Activated T-cell treated with anti-CD3 and anti-CD28 coated beads, Interleukin-2, amount 50 U/mL, for 72 hours (primary cell): Measurements from ENCODE around the gene LIPA. TPM values are rescaled to one million over a fixed set of nuclear protein-coding genes. Genes with fewer than 3 reads are reported as not detected.
A peak's percentile ranks its signal among the peaks of the same experiment; 100 is the strongest.

ENCODE experiments used
- ATAC-seq, 2 donors: fragments of 150-1000 bp; cut with Tn5 transposase; replicated peaks in 1 of 2; 2 replicates each; pipeline ENCODE4 v1.10.0; 2021; ENCODE audit warnings: moderate library complexity in 2 of 2, mild to moderate bottlenecking in 1 of 2
- DNase-seq, 2 donors: peaks; one replicate each; pipeline ENCODE4 v3.0.0; 2021 to 2022; ENCODE audit warnings: mixed read lengths in 1 of 2
- H3K27ac Mint-ChIP-seq: one replicate; pipeline ENCODE4 v1.8.0; 2022; ENCODE audit warnings: mild to moderate bottlenecking, moderate library complexity, mixed read lengths
- H3K27me3 Mint-ChIP-seq: one replicate; pipeline ENCODE4 v1.8.0; 2022; ENCODE audit warnings: low read depth, mixed read lengths
- H3K36me3 Mint-ChIP-seq, 2 donors: one replicate each; pipeline ENCODE4 v1.8.0; 2022; ENCODE audit warnings: mixed read lengths in 2 of 2, mild to moderate bottlenecking in 1 of 2; ENCODE audit not compliant: insufficient read depth in 2 of 2
- H3K4me1 Mint-ChIP-seq: one replicate; pipeline ENCODE4 v1.8.0; 2022; ENCODE audit warnings: low read depth, mixed read lengths
- H3K4me3 Mint-ChIP-seq, 2 donors: one replicate each; pipeline ENCODE4 v1.8.0; 2022; ENCODE audit warnings: mild to moderate bottlenecking in 2 of 2, mixed read lengths in 2 of 2, moderate library complexity in 2 of 2
- H3K9me3 Mint-ChIP-seq, 2 donors: one replicate each; pipeline ENCODE4 v1.8.0; 2022; ENCODE audit warnings: mixed read lengths in 2 of 2
- total RNA-seq, 2 donors: library from RNA; stranded (reverse); gene quantifications; one replicate each; pipeline ENCODE4 v1.2.3, GENCODE V29; 2022

Gene LIPA
- total RNA-seq, 2 donors from 2014 or later: 19.5 to 21.3 TPM

DNA sequence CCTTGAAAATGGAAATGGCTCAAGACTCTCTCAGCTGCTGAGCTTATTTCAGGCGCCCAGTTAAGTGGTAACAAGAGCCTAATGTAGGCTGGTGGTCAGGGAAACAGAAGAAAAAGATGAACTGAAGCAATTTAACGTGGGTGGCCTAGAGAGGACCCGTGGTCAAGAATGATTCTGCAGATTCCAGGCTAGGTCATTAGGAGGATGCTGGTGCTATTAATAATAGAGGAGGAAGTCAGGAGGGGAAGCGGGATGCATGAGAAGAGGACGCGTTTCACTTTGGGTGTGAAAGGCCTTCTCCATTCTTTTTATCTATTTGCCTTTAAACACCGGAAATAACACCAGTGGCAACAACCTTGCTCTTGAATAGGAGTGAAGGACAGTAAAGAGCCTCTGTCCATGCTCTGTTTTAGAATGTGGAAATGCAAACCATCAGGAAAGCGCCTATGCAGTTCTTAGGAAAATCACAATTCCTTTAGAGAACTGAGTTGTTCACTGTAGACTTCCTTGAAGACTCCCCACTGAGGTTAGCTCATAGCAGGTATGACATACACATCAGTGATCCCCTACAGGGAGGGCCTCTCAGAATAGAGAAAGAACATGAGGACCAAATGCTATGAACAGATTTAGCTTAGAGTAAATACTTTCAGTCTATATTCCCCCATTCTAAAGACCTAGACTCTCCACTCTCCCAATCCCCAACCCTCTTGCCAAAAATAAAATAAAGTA lies 8.6 kb downstream of the LIPA start:
- no peak for DNase-seq
- Mint-ChIP-seq H3K36me3 (no peaks in the 10 kb centered on the region), H3K27ac (no peak overlapping the region), H3K27me3 (no peaks in the 10 kb centered on the region), H3K4me1 (no peaks in the 10 kb centered on the region), H3K9me3 (no peaks in the 10 kb centered on the region), H3K4me3 (no peak overlapping the region)
- ATAC-seq: no peak

GRCh38 chr10:89242345-89242684 lies 9.3 kb downstream of the LIPA start:
- Mint-ChIP-seq H3K4me1 (no peaks in the 10 kb centered on the region), H3K27ac (no peak overlapping the region), H3K36me3 (no peaks in the 10 kb centered on the region), H3K9me3 (no peaks in the 10 kb centered on the region), H3K4me3 (no peak overlapping the region), H3K27me3 (no peaks in the 10 kb centered on the region)
- DNase-seq (no peak), ATAC-seq (no peak)

- no peaks in the 10 kb centered on the region for H3K27me3 Mint-ChIP-seq
- H3K4me3 Mint-ChIP-seq: no peak overlapping the region
- no peak overlapping the region for H3K27ac Mint-ChIP-seq
- no peaks in the 10 kb centered on the region for H3K36me3 Mint-ChIP-seq
- DNase-seq (no peak), ATAC-seq (no peak)
- no peaks in the 10 kb centered on the region for H3K9me3 Mint-ChIP-seq
- no peaks in the 10 kb centered on the region for H3K4me1 Mint-ChIP-seq
Observed at GRCh38 chr10:89241486-89242344, 9.9 kb downstream of the LIPA start.

- no peak overlapping the region for H3K27ac Mint-ChIP-seq
- no peaks in the 10 kb centered on the region for H3K36me3 Mint-ChIP-seq
- H3K4me1 Mint-ChIP-seq: no peaks in the 10 kb centered on the region
- no peaks in the 10 kb centered on the region for H3K9me3 Mint-ChIP-seq
- no peak for DNase-seq
- no peak for ATAC-seq
- no peak overlapping the region for H3K4me3 Mint-ChIP-seq
- H3K27me3 Mint-ChIP-seq: no peaks in the 10 kb centered on the region
Observed at GRCh38 chr10:89241026-89241425, 10.5 kb downstream of the LIPA start.

DNA sequence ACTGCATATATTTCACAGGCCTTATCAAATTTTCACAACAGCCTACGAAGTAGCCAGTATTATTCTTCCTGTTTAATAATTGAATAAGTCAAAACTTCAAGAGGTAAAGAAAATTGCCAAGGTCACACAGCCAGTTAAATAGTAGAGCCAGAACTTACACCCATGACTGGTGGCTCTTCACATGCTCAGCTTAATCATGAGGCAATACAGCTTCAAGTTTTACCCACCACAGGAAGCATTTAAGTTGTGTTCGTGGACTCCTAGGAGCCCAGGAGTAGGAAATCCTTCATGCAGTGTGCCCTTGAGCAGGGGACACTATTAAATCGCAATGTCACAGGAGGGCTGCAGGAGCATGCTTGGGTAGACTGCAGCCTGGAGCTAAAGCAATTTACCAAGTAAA lies 11.1 kb downstream of the LIPA start:
- Mint-ChIP-seq H3K4me3 (no peak overlapping the region), H3K4me1 (no peaks in the 10 kb centered on the region), H3K36me3 (no peaks in the 10 kb centered on the region), H3K9me3 (no peaks in the 10 kb centered on the region), H3K27me3 (no peaks in the 10 kb centered on the region), H3K27ac (no peak overlapping the region)
- no peak for DNase-seq
- no peak for ATAC-seq

DNA sequence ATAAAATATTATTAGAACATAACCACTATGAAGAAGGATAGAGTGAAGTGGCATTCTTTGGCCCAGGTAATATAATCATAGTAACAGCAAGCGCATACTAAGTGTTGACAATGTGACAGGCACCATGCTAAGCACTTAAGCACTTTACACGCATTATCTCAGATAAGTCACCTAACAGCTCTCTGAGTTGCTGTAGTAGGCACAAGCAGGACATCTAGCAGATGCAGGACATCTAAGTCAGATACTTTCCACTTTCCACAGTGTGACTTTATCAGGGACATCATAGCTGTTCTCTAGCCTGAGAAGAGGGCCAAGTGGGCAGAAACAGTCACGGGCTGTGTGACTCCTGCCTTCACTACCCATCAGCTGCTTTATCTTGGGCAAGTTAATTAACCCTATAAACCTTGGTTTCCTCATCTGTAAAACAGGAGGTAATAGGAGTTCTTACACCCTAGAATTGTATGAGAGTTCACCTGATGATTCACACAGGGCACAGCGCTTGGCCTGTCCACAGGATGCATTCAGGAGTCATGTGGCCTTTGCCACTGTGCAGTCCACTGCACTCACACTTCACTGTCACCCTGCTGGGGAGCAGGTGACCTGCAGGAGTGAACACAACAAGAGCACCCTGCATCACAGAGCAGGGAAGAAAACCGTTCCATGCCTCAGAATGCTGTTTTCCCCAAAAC lies 12.5 kb downstream of the LIPA start:
- H3K4me1 Mint-ChIP-seq: no peaks in the 10 kb centered on the region
- H3K27ac Mint-ChIP-seq: no peak overlapping the region
- H3K36me3 Mint-ChIP-seq: no peaks in the 10 kb centered on the region
- H3K9me3 Mint-ChIP-seq: no peaks in the 10 kb centered on the region
- no peak overlapping the region for H3K4me3 Mint-ChIP-seq
- H3K27me3 Mint-ChIP-seq: no peaks in the 10 kb centered on the region
- no peak for DNase-seq
- no peak for ATAC-seq

DNA sequence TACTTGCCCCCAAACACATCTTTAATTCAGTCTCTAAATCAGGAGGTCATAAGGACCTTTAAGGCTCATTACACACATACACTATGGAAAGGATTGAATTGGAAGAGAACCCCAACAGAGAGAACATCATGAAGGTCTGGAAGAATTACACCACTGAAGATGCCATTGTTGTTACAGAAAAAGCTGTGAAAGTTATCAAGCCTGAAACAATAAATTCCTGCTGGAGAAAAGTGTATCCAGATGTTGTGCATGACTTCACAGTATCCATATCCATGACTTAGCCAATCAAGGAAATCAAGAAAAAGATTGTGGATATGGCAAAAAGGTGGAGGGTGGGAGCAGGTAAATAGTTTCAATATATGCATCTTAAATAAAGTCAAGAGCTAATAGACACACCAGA lies 13.7 kb downstream of the LIPA start:
- ATAC-seq (no peak), DNase-seq (no peak)
- H3K4me1 Mint-ChIP-seq: no peaks in the 10 kb centered on the region
- H3K9me3 Mint-ChIP-seq: no peaks in the 10 kb centered on the region
- H3K27ac Mint-ChIP-seq: no peak overlapping the region
- H3K27me3 Mint-ChIP-seq: no peaks in the 10 kb centered on the region
- no peak overlapping the region for H3K4me3 Mint-ChIP-seq
- no peaks in the 10 kb centered on the region for H3K36me3 Mint-ChIP-seq

DNA sequence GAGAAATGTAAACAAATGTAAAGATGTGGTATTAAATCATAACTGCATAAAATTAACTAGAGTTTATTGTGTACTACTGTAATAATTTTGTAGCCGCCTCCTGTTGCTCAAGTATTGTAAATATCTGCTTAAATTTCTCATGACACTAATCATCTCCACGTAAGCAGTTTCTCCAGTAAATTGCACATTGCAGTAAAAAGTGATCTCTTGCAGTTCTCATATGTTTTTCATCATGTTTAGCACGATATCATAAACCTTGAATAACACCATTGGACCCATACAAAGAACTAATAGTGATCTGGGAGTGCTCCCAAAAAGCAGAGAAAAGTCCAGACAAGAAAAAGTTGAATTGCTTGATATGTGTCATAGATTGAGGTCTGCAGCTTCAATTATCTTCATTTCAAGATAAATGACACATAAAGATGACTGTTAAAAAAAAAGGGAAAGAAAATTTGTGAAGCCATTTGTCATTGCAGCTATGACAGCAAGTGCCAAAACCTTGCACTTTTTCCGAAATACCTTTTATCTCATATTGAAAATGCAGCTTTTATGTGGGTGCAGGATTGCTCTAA lies 15.3 kb downstream of the LIPA start:
- Mint-ChIP-seq H3K27me3 (no peaks in the 10 kb centered on the region), H3K27ac (no peak overlapping the region), H3K4me3 (no peak overlapping the region), H3K4me1 (no peaks in the 10 kb centered on the region), H3K36me3 (no peaks in the 10 kb centered on the region), H3K9me3 (no peaks in the 10 kb centered on the region)
- DNase-seq (no peak), ATAC-seq (no peak)

DNA sequence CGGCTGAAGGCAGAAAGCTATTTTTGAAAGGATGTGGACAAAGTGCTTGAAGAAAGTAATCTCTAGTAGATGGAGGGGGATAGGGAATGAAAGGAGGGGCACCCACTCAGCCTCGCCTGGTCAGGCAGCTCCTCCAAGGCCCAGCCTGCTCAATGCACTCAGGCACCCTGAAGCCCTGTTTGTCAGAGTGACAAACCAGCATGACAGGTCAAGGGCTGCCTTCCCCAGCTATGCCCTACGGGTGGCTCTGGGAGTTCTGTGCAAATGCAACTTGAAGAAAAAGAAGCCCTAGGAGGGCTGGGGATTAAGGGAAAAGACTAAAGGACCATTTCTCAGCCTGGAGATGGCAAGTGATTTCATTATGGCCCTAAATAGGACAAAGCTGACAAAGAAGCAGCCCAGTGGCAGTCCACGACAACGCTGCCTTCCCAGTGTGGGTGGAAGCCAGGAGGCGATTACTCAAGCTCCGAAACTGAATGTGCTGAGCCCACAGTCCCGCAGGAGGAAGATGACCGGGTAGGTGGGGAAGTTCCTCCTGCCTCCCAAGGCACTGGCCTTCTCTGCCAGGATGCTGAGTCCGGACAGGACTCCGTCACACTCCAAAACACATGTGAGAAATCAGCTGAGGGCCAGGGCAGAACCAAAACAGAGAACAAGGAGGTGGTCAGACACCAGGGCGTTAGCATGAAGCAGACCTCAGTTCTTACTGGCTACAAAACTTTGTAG lies 16.3 kb downstream of the LIPA start:
- Mint-ChIP-seq H3K4me3 (no peak overlapping the region), H3K27ac (no peak overlapping the region), H3K27me3 (no peaks in the 10 kb centered on the region), H3K36me3 (no peaks in the 10 kb centered on the region), H3K4me1 (no peaks in the 10 kb centered on the region), H3K9me3 (no peaks in the 10 kb centered on the region)
- ATAC-seq (peak in 1 of 2 donors; percentile 42), DNase-seq (no peak)

DNA sequence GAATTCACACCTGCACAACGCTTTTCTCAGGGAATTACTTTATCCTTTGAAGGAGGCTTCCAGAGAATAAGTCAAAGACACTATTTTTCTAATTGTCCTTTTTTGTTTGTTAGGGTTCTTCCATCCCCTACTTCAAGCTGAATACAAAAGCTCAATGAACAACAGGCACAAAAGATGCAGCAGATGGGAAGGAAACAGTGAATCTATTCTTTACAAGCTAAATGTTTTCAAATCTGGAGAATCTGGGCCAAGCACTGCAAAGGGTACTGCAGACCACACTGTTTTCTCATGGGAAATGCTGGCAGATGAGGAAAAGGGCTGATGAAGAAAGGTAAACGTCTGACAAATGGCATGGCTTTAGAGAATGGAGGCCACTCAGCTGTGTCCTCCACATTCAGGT lies 18.5 kb downstream of the LIPA start:
- Mint-ChIP-seq H3K4me1 (no peaks in the 10 kb centered on the region), H3K27ac (no peak overlapping the region), H3K4me3 (no peak overlapping the region), H3K27me3 (no peaks in the 10 kb centered on the region), H3K9me3 (no peaks in the 10 kb centered on the region), H3K36me3 (peaks cover 0 to 3% of the 10 kb centered on the region in 2 donors)
- no peak for ATAC-seq
- DNase-seq: no peak

- Mint-ChIP-seq H3K9me3 (no peaks in the 10 kb centered on the region), H3K4me1 (peaks cover 8% of the 10 kb centered on the region), H3K27me3 (no peaks in the 10 kb centered on the region), H3K4me3 (no peak overlapping the region), H3K36me3 (peaks cover 0 to 10% of the 10 kb centered on the region in 2 donors), H3K27ac (no peak overlapping the region)
- DNase-seq (no peak), ATAC-seq (peak in 1 of 2 donors; percentile 11)
Observed at GRCh38 chr10:89228962-89229361, 22.6 kb downstream of the LIPA start.

DNA sequence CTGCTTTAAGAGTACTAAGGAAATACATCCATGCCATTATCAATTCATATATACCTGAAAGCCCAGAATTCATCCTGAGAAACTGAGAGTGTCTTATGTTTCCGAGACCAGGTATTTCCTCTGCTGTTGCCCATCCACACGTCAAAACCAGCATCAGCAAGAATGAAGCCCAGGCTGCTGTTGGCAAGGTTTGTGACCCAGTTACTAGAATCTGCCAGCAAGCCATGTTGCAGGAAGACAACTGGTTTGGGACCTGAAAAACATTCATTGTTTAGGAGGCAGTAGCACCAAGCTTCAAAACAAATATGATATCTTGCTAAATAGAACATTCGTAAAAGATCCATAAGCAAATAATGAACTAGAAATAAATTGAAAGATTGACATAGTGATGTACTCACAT lies 23.4 kb downstream of the LIPA start:
- Mint-ChIP-seq H3K27ac (no peak overlapping the region), H3K27me3 (no peaks in the 10 kb centered on the region), H3K36me3 (peaks cover 0 to 10% of the 10 kb centered on the region in 2 donors), H3K4me1 (peaks cover 8% of the 10 kb centered on the region), H3K9me3 (no peaks in the 10 kb centered on the region), H3K4me3 (no peak overlapping the region)
- DNase-seq (no peak), ATAC-seq (no peak)
